DND-41 (cell line): ENCODE results near the gene APBB2.

ENCODE experiments used
- ATAC-seq: fragments of 200-7000 bp; cut with Tn5 transposase; 3 replicates; pipeline ENCODE4 v1.9.1; 2021; ENCODE audit warnings: low read depth; ENCODE audit not compliant: insufficient read depth
- DNase-seq: peaks from one replicate; pipeline ENCODE4 v3.0.0-alpha.2; 2020
- H2AFZ ChIP-seq: 2 replicates; pipeline ENCODE4 v1.6.0; 2012; ENCODE audit warnings: low read depth, low read length
- H3K27ac ChIP-seq: 2 replicates; pipeline ENCODE4 v1.5.1; 2012; ENCODE audit warnings: low read length, inconsistent platforms
- H3K27me3 ChIP-seq: fragments of 200-600 bp; sonication (generic); 2 replicates; pipeline ENCODE4 v1.6.0; 2012; ENCODE audit warnings: low read length, mild to moderate bottlenecking, inconsistent platforms; ENCODE audit not compliant: insufficient read depth, poor library complexity
- H3K36me3 ChIP-seq: 2 replicates; pipeline ENCODE4 v1.5.1; 2012; ENCODE audit warnings: low read length, inconsistent platforms; ENCODE audit not compliant: insufficient read depth
- H3K4me1 ChIP-seq: 2 replicates; pipeline ENCODE4 v1.5.1; 2012; ENCODE audit warnings: mild to moderate bottlenecking, low read length; ENCODE audit not compliant: insufficient read depth
- H3K4me2 ChIP-seq: 2 replicates; pipeline ENCODE4 v1.6.0; 2012; ENCODE audit warnings: mild to moderate bottlenecking, moderate library complexity, low read length, inconsistent platforms; ENCODE audit not compliant: insufficient read depth
- H3K4me3 ChIP-seq, 2 experiments: fragments of 200-600 bp in 1 of 2; shearing (Covaris generic) in 1 of 2; 2 replicates each; pipeline ENCODE4 v1.5.1; 2012 to 2016; ENCODE audit warnings: inconsistent platforms in 2 of 2, low read length in 2 of 2, mild to moderate bottlenecking in 2 of 2, low read depth in 1 of 2, moderate library complexity in 1 of 2
- H3K79me2 ChIP-seq: 2 replicates; pipeline ENCODE4 v1.6.0; 2012; ENCODE audit warnings: low read length, inconsistent platforms; ENCODE audit not compliant: insufficient read depth
- H3K9ac ChIP-seq: 2 replicates; pipeline ENCODE4 v1.6.0; 2012; ENCODE audit warnings: low read depth, mild to moderate bottlenecking, inconsistent platforms, low read length, moderate library complexity
- H3K9me3 ChIP-seq: 2 replicates; pipeline ENCODE4 v1.5.1; 2012; ENCODE audit warnings: low read length, moderate library complexity, mild to moderate bottlenecking, inconsistent platforms; ENCODE audit not compliant: insufficient read depth, severe bottlenecking
- H4K20me1 ChIP-seq: 2 replicates; pipeline ENCODE4 v1.6.0; 2012; ENCODE audit warnings: low read length; ENCODE audit not compliant: insufficient read depth
- CTCF ChIP-seq: IDR thresholded peaks from 2 replicates; pipeline ENCODE4 v1.5.1; 2012; ENCODE audit warnings: borderline replicate concordance, low read length, moderate library complexity, mild to moderate bottlenecking; ENCODE audit not compliant: poor library complexity, severe bottlenecking; ENCODE audit errors: extremely low read depth
- EZH2 ChIP-seq: IDR thresholded peaks from 3 replicates; pipeline ENCODE4 v1.6.1; 2012; ENCODE audit warnings: borderline replicate concordance, low read depth, mild to moderate bottlenecking, moderate library complexity, low read length, inconsistent platforms; ENCODE audit not compliant: severe bottlenecking

APBB2 gene

GRCh38 chr4:40960941-40961340 lies 253.4 kb downstream of the APBB2 start:
- Histone ChIP-seq H2AFZ (no peak overlapping the region), H3K27ac (no peak overlapping the region), H3K4me1 (no peaks in the 10 kb centered on the region), H3K79me2 (no peaks in the 10 kb centered on the region), H3K4me3 (no peak overlapping the region), H3K9ac (no peak overlapping the region), H4K20me1 (no peaks in the 10 kb centered on the region), H3K4me2 (no peak overlapping the region), H3K9me3 (no peaks in the 10 kb centered on the region), H3K36me3 (no peaks in the 10 kb centered on the region), H3K27me3 (peaks cover 3% of the 10 kb centered on the region)
- ATAC-seq (no peak), DNase-seq (no peak)
- TF ChIP-seq CTCF (no peak), EZH2 (no peak)

DNA sequence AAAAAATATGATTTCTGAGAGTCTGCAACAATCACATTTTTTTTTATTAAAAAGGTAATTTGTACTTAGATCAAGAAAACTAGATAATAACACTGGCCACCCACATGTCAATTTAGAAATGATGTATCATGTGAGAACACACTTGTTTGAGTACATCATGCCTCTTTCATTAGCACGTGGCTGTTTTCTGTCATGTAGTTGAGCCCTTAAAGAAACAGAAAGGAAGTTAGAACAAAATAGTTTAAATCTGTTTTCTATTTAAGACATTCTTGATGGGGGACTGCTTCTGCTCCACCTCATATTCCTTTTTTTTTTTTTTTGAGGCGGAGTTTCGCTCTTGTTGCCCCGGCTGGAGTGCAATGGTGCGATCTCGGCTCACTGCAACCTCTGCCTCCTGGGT lies 257.1 kb downstream of the APBB2 start:
- Histone ChIP-seq H3K4me2 (no peak overlapping the region), H3K27me3 (peaks cover 4% of the 10 kb centered on the region), H2AFZ (no peak overlapping the region), H3K4me1 (no peaks in the 10 kb centered on the region), H3K36me3 (no peaks in the 10 kb centered on the region), H3K9ac (no peak overlapping the region), H3K9me3 (no peaks in the 10 kb centered on the region), H4K20me1 (no peaks in the 10 kb centered on the region), H3K4me3 (no peak overlapping the region), H3K27ac (no peak overlapping the region), H3K79me2 (no peaks in the 10 kb centered on the region)
- TF ChIP-seq CTCF (no peak), EZH2 (no peak)
- DNase-seq, result no peak
- ATAC-seq, result no peak

- Histone ChIP-seq H2AFZ (no peak overlapping the region), H3K36me3 (no peaks in the 10 kb centered on the region), H3K4me1 (no peaks in the 10 kb centered on the region), H3K4me3 (no peak overlapping the region), H4K20me1 (no peaks in the 10 kb centered on the region), H3K9ac (no peak overlapping the region), H3K4me2 (no peak overlapping the region), H3K27ac (no peak overlapping the region), H3K27me3 (peaks cover 4% of the 10 kb centered on the region), H3K9me3 (no peaks in the 10 kb centered on the region), H3K79me2 (no peaks in the 10 kb centered on the region)
- TF ChIP-seq EZH2 (no peak), CTCF (no peak)
- ATAC-seq, result no peak
- DNase-seq, result no peak
Measured at GRCh38 chr4:40956721-40957255, 257.6 kb downstream of the APBB2 start.
